Measurements from ENCODE around the gene C1orf159. TPM values are rescaled to one million over a fixed set of nuclear protein-coding genes. Genes with fewer than 3 reads are reported as not detected.

Gene C1orf159
- total and polyA plus RNA-seq, 2 experiments from 2014 or later, result 21.7 to 36.2 TPM

DNA sequence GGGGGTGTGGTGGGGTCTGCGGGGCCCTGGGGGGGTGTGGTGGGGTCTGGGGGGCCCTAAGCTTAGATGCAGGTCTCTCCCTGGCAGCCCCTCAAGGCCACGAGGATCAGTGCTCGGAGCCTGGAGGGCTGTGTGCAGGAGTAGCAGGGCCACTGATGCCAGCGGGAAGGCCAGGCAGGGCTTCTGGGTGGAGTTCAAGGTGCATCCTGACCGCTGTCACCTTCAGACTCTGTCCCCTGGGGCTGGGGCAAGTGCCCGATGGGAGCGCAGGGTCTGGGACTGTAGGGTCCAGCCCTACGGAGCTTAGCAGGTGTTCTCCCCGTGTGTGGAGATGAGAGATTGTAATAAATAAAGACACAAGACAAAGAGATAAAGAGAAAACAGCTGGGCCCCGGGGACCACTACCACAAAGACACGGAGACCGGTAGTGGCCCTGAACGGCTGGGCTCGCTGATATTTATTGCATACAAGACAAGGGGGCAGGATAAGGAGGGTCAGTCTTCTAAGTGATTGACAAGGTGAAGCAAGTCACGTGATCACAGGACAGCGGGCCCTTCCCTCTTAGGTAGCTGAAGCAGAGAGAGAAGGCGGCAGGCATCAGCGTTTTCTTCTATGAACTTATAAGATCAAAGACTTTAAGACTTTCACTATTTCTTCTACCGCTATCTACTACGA is 50.5 kb downstream of the C1orf159 start:
- H3K4me3 ChIP-seq, result no peak overlapping the region
- peaks cover 4% of the 10 kb centered on the region for H3K4me1 ChIP-seq (ENCODE audit: low read depth)
- no peaks in the 10 kb centered on the region for H3K9me3 ChIP-seq (ENCODE audit: low read depth)
- DNase-seq (ENCODE audit: low read depth in 1 of 2, low spot score in 1 of 2), result no peak
- H3K36me3 ChIP-seq, result no peaks in the 10 kb centered on the region
- peaks cover 66% of the 10 kb centered on the region for H3K27me3 ChIP-seq
- H3K27ac ChIP-seq, result no peak overlapping the region
- TF ChIP-seq, protein P1, sequence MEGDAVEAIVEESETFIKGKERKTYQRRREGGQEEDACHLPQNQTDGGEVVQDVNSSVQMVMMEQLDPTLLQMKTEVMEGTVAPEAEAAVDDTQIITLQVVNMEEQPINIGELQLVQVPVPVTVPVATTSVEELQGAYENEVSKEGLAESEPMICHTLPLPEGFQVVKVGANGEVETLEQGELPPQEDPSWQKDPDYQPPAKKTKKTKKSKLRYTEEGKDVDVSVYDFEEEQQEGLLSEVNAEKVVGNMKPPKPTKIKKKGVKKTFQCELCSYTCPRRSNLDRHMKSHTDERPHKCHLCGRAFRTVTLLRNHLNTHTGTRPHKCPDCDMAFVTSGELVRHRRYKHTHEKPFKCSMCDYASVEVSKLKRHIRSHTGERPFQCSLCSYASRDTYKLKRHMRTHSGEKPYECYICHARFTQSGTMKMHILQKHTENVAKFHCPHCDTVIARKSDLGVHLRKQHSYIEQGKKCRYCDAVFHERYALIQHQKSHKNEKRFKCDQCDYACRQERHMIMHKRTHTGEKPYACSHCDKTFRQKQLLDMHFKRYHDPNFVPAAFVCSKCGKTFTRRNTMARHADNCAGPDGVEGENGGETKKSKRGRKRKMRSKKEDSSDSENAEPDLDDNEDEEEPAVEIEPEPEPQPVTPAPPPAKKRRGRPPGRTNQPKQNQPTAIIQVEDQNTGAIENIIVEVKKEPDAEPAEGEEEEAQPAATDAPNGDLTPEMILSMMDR (IDR thresholded peaks at IDR 0.05; ENCODE audit: low read depth, low read length), result no peak

DNA sequence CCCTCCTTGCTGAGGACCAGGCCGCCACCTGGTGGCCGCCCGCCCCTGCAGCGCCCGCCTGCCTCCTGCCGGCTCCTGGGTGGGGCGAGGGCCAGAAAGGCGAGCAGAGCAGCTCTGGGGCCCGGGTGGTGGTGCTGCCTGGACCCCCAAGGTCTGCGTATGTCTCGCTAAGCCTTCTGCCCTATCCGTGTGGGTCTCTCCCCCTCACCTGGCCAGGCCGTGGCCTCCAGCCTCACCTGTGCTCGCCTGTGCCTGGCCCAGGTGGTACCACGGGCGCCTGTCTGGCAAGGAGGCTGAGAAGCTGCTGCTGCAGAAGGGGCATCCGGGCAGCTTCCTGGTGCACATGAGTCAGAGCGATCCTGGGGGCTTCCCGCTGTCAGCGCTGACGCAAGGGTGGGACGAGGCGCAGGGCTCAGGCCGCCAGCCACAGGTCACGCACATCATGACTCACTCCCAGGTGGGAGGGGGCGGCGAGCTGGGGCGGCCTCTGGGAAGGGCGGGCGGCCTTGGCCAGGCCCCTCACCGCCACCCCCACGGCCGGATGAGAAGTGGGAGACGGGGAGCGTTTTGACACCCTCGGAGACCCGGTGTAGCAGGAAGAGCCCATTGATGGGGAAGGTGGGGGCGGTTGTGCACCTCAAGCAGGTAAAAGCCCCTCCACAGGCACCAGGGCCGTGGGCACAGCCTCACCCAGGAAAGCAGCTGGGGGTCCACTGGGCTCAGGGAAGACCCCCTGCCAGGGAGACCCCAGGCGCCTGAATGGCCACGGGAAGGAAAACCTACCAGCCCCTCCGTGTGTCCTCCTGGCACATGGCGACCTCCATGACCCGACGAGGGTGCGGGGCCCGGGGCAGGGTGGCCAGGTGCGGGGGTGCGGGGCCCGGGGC is 51.7 kb downstream of the C1orf159 start:
- Histone ChIP-seq H3K4me1 (ENCODE audit: low read depth) (peaks cover 4% of the 10 kb centered on the region), H3K27ac (no peak overlapping the region), H3K9me3 (ENCODE audit: low read depth) (no peaks in the 10 kb centered on the region), H3K36me3 (no peaks in the 10 kb centered on the region), H3K27me3 (peaks cover 76% of the 10 kb centered on the region), H3K4me3 (no peak overlapping the region)
- DNase-seq (ENCODE audit: low read depth in 1 of 2, low spot score in 1 of 2), result peak; percentile 71 to 78
- TF ChIP-seq, protein P1 (IDR thresholded peaks at IDR 0.05; ENCODE audit: low read depth, low read length), result peak; percentile 69

DNA sequence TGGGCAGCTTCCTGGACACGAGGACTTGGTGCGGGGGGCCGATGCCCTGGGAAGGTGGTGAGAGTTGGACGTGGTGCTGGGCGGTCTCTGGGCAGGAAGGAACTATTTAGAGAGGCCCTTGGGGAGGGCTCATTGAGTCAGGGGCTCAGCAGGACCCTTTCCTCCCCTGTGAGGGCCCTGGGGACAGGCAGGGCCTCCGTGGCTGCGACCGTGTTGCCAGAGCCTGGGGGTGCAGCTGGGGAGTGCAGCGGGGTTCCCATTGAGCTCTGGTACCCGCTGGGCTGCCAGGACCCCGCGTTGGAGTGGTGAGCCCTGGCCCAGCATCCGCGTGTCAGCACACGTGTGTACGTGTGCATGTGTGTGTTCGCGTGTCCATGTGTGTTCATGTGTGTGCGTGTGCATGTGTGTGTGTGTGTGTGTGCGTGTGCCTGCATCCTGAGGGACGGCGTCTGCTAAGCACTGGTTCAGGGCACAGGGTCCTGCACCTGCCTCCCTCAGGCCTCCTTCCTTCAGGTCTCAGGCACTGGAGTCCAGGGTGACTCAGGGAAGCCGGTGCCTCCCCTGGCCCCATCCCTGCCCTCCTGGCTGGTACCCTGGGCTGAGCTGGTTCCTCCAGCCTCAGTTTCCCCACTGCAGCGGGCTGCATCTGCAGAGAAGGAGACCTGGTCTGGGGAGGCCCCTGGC is 52.5 kb downstream of the C1orf159 start:
- H3K4me3 ChIP-seq, result no peak overlapping the region

DNA sequence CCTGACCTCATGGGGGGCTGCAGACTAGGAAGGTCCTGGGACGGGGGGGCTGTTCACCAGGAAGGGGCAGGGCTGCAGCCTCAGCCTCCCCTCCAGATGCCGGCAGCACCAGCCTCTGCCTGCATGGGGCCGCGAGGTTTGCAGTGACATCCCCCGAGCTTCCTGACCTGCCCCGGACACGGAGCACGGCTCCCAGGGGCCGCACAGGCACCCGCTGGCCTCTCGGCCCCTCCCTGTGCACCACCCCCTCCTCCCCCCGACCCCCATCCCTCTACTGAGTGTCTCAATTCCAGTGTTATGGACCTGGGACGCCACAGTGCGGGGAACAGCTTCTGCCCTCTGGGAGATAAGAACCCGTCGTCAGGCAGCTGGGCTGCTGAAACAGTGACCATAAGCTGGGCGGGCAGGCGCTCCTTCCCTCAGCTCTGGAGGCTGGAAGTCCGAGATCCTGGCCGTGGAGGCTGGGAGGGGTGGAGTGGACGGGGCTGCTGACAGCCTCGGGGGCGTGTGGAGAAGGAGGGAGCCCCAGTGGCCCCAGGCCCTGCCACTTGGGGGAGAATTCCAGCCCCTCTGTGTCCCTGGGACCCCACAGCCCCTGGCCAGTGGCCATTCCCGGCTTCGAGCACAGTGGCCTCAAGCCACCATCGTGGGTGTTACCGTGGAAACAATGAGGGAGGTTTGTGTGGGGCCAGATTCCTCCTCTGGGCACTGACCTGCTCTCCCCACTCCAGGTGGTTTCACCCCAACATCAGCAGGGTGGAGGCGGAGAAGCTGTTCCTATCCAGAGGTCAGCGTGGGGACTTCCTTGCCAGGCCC is 53.3 kb downstream of the C1orf159 start:
- Histone ChIP-seq H3K36me3 (no peaks in the 10 kb centered on the region), H3K4me3 (no peak overlapping the region), H3K9me3 (ENCODE audit: low read depth) (no peaks in the 10 kb centered on the region), H3K27me3 (peaks cover 81% of the 10 kb centered on the region), H3K4me1 (ENCODE audit: low read depth) (peaks cover 4% of the 10 kb centered on the region), H3K27ac (no peak overlapping the region)
- DNase-seq (ENCODE audit: low read depth in 1 of 2, low spot score in 1 of 2), result peak in 1 of 2 donors; percentile 27
- TF ChIP-seq, protein P1 (IDR thresholded peaks at IDR 0.05; ENCODE audit: low read depth, low read length), result no peak

More for the DNA sequence above, 52.5 kb downstream of the C1orf159 start:
- Histone ChIP-seq H3K36me3 (no peaks in the 10 kb centered on the region), H3K4me1 (ENCODE audit: low read depth) (peaks cover 4% of the 10 kb centered on the region), H3K9me3 (ENCODE audit: low read depth) (no peaks in the 10 kb centered on the region), H3K27ac (no peak overlapping the region), H3K27me3 (peaks cover 81% of the 10 kb centered on the region)
- no peak for DNase-seq (ENCODE audit: low read depth in 1 of 2, low spot score in 1 of 2)
- TF ChIP-seq, protein P1 (IDR thresholded peaks at IDR 0.05; ENCODE audit: low read depth, low read length), result no peak
